ENCODE data around the gene IRF1.
"Not testable (repeated sequence)": the region's sequence is repeated elsewhere in the genome, so short reads cannot be mapped to it uniquely, and the experiment has no call there.

Gene IRF1

DNA sequence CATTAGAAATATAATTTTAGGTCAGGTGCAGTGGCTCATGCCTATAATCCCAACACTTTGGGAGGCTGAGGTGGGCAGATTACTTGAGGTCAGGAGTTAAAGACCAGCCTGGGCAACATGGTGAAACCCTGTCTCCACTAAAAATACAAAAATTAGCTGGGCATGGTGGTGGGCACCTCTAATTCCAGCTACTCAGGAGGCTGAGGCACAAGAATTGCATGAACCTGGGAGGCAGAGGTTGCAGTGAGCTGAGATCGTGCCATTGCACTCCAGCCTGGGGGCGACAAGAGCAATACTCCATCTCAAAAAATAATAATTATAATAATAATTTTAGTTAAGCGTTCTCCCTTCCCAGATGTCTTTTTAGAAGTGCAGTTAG lies 52.3 kb downstream of the IRF1 start:
- not testable (repeated sequence) for DNase-seq (ENCODE audit: low spot score)

DNA sequence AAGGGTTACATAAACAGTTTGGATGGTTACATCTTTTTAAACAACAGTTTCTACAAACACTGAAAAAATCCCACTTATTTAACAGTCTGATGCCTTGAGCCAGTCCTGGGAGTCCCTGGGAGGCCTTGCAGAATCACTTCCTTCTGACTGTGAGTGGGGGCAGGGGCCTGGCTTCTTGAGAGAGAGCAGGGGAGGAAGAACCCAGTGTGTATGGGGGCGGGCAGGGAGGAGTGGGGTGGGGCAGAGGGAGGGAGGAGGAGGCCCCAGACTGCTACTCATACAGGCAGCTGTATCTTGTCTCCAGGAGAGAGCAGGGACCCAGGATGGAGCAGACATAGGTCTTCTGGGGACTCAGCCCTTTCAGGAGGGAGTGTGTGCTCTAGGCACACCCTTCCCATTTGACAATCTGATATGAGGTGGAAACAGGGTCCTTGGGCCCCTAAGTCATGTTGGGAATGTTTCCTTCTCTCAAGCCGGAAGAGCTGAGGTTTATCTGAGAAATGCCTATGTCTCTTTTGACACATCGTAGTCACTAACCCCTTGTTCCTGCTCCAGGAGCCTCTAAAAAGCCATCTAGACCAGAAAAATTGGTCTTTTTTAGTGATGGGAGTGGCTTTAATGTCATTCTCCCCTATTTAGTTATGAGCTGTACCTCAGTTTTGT lies 52.8 kb downstream of the IRF1 start:
- DNase-seq (ENCODE audit: low spot score): no peak

DNA sequence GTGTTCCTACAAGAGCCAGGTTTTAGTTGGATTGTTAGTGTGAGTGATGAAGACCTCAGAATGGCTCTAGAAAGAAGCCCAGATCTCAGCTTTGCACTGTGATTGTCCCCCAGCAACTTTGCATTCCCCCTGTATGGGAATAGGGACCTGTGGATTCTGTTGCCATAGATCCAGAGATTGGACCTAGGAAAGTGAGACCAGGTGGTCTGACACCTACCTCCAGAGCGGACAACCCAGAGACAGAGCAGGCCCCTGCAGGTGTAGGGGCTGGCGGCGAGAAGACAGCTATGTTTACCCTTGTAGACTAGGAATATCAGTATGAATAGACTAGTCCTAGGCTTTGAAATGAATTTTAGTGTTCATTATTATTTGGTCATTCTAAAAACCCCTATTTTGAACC lies 53.6 kb downstream of the IRF1 start:
- DNase-seq (ENCODE audit: low spot score): no peak

DNA sequence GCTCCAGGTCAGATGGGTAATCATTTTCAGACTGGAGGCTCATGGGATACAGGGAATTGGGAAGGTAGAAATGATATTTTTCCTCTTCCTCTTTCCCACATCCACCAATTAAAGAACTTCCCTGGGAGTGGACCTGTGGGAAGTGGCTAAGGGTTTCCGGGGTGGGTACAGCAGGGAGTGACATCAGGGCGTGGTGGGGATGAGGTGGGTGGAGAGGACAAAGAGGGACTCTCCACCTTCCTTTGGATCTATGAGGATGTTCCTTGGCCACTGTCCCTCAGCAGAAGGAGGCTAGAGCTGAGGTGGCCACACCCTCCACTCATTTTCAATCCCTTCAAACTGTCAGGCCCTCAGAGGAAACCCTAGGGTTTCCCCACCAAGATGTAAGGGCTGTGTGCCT lies 54.7 kb downstream of the IRF1 start:
- DNase-seq (ENCODE audit: low spot score): no peak

DNA sequence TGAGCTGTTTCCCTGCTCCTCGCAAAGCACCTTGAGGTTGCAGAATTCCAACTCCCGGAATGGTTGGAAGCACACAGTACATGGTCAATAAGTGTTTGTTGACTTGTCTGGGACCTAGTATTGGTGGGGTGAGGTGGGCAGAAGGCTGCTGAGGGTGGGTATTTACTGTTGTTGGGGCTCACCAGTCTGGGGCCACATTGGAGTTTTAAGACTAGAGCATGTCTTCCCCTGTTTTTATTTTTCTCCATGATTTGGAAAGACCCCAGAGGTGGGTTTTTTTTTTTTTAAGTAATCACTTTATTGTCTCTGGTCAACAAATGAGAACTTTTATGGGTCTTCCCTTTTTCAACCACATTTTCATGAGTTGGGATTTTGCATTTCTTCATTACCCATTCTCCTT lies 55.1 kb downstream of the IRF1 start:
- no peak for DNase-seq (ENCODE audit: low spot score)

DNA sequence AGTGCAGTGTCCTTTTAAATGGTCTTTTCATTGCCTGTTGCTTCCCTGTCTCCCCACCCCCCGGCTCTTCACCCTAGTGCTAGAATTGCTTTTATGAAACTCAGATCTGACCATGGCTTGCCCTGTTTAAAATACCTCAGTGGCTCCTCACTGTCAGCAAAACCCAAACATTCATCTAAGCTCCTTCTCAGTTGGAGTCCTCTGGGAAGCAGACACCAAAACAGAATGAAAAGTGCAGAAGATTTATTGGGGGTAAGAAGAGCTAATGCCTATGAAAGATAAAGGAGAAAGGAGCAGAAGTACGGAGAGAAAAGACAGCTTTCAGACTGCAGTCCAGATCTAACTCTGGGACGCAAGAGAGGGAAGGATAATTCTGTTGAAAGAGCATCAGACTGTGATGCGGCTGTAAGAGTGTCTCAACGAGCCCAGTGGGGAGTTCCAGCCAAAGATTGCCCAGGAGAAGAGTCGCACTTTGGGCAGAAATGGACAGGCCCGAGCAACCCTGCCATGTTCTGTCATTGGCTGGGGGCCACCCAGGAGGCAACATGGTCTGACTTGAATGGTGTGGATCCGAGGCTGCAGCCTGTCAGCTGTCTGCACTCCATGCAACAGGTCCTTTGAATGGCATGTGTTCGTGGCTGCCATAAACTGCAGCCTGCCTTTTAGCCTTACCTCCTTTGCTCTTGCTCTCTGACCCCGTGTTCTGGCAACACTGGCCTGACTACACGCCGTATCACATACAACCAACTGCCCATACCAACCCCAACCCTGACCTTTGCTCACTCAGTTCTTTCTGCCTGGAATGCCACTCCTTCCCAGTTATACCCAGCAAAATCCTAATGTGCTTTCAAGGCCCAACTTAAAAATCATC lies 55.9 kb downstream of the IRF1 start:
- no peak for DNase-seq (ENCODE audit: low spot score)

DNA sequence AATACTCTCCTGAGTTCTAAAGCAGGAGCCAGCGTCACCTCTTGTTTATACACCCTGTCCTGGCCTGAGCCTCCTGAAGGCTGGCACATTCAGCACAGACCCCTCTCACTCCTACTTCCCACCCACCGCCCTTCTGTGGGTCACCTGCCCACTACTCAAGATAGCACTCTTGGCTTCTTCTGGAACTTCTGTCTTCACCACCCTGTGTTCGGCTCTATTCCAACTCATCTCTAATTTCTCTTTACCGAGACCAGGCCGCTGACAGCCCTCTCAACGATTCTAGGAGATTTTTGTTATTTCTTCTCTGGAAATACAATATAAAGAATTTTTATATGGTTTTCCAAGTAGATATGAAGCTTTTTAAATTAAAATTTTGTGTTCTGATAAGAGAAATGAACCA lies 57.4 kb downstream of the IRF1 start:
- DNase-seq (ENCODE audit: low spot score): no peak

DNA sequence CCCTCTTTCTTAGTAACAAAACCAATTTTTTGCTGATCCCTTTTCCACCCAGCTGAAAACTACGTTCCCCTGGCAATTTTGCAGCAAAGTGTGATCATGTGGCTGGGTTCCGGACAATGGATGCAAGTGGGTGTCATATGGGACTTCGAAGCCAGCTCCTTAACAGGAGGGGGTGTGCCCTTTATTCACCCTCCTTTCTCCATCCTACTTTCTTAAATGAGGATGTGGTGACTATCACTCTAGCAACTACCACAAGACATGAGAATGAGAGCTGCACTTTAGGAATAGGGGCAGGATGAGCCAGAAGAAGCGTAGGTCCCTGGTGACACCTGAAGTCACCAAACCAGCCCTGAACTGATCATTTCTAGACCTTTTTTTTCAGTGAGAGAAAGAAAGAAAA lies 58.9 kb downstream of the IRF1 start:
- no peak for DNase-seq (ENCODE audit: low spot score)
